GM10847 (cell line): ENCODE results near the gene MMP7.

Experiments used
- POLR2A ChIP-seq: IDR thresholded peaks from 2 replicates; pipeline ENCODE4 v1.6.1; 2011; ENCODE audit not compliant: insufficient read length; ENCODE audit errors: extremely low read depth

MMP7 gene

DNA sequence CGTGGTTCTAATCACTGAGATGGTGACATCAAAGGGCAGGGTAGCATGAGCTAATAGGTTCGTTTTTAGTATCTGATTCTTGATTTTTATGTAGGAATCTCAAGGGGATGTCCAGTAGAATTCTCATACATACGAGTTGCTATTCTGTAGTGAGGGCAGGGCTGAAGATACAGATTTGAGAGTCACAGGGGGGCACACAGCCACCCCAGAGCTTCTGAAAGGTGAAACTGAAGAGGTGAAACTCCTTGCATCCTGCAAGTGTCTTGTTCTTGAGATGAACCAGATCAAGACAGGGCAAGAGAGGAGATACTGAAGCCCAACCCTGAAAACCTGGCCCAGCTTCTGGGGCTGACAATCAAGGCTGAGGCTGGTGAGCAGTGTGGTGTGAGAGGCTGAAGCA is 42.3 kb downstream of the MMP7 start:
- no peak for TF ChIP-seq POLR2A

DNA sequence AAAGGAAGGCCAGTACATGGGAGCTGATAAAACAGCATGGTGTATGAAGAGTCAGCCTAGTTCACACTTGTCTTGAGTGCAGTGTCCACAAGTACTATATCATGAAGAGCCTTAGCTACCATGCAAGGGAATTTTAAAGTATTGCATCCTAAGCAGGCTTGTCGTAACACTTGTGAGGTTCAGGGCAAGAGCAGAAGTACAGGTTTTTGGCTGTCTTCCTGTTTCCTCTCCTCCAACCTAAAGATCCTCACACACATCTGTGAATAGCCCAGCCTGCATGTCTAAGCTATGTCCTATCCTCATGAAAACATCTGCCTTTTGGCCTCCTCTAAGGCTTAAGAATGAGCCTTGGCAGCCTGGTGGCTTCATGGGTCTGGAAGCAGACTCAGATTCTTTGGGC is 43.3 kb downstream of the MMP7 start:
- TF ChIP-seq POLR2A, result no peak

DNA sequence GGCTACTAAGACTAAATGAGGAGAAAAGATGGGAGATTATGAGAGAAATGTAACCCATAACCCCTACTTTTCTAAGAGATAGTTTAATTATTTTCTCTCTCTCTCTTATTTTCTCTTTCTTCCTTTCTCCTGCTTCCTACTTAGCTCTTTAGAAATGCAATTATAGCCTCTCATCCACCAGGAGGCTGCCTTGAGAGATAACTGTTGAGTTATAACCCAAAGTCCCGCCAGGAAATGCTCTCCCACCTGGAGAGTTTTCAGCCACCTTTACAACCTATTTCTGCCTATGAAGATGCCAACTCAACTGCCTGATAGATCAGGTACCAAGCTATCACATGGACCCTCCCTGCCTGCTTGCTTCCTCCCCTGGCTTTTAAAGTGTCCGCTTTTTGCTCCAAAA is 44.0 kb downstream of the MMP7 start:
- TF ChIP-seq POLR2A, result no peak

DNA sequence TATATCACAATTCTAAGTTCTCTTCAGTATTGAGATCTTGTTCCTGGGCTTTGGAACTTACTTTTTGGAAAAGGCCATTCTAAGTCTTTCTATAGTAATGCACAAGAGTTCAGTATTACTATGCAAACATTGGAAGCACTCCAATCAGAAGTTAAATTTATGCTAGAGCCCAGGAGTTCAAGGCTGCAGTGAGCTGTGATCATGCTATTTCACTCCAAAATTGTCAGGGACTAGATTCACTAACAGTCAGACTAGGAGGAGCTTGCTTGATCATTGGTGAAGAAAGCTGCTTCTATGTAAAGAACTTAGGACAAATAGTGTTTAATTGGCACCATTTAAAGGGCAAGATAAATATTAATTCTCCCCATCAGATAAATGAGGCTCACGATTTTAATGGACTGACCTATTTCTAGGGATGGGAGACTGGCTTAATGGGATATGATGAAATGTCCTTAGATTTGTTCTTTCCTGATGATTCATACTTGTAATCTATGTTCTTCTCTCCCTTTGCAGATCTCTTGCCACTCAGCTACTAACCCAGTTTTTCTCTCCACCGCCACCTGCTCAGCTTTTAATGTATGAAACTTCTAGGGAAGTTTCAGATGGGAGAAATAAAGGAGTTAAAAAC is 45.3 kb downstream of the MMP7 start:
- TF ChIP-seq POLR2A, result no peak

DNA sequence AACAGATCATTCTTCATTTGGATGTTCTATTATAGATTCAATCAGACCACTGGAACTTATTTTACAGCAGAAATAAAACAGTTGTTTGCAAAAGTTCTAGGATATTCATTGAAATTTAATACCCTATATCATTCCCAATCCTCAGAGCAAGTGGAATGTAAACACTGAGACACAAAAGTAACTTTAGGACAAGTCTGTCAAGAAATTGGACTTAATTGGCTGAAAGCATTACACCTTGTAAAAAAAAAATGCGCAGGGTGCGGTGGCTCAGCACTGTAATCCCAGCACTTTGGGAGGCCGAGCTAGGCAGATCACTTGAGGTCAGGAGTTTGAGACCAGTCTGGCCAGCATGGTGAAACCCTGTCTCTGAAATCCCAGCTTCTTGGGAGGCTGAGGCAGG is 48.1 kb downstream of the MMP7 start:
- TF ChIP-seq POLR2A, result no peak

DNA sequence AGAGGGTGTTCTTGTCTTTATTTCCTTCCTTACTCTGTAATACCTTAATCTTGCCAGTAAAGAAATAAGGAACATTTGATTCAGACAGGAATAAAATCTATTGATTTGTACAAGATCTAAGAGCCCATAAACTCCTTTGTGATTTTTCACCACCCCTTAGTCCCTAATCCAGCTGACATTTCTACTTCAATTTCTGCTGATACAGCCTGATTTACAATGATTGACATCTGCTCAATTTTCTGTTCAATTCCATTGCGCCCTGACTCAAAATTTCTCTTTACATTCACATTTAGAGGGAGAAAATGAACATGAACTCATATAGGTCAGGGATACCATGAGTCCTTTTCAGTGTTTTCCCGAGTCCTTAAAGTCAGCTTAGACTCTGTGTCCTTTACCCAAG is 50.8 kb downstream of the MMP7 start:
- no peak for TF ChIP-seq POLR2A

DNA sequence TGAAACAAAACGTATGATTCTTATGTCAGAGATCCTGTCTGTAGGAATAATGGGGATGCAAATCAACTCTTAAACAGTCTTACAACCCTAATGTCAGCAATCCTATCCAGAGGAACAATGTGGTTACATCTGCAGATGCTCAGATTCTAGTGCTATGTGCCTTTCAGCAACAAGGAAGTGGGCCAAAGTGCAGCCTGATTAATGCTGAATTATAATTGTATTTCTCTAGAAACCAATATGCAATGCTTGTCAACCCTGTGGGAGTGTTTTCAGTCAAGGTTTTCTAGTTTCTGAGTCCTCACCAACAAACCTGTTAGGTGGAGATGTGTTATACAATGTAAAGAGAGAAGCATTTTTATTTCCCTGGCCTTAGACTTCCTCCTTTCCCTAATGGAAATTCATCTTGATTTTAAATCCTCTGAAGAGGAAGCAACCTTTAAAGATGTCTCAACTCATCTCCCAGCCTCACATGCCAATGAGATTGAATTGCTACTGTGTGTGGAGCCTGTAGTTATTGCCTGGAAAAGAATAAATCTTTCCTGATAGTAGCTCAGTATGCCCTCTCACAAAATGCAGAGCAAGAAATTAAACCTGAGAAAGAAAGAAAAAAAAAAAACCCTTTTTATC is 51.8 kb downstream of the MMP7 start:
- no peak for TF ChIP-seq POLR2A

DNA sequence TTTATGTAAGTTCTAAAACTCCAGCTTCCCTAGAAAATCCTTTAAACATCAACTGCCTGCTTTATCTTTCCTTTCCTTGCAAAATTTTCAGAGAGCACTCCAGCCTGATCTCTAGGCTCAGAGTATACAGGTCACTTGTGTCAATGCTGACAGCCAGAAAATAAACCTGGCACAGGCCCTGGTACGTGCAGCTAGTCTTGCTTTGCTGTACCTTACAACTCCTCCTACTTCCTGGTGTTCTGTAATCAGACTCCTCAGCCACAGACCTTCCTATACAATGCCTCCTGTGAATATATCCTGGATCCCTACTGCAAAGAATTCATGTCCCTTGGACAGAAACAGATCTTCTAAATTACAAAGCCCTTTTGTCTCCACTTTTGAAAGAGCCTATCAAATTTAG is 53.7 kb downstream of the MMP7 start:
- TF ChIP-seq POLR2A, result no peak

DNA sequence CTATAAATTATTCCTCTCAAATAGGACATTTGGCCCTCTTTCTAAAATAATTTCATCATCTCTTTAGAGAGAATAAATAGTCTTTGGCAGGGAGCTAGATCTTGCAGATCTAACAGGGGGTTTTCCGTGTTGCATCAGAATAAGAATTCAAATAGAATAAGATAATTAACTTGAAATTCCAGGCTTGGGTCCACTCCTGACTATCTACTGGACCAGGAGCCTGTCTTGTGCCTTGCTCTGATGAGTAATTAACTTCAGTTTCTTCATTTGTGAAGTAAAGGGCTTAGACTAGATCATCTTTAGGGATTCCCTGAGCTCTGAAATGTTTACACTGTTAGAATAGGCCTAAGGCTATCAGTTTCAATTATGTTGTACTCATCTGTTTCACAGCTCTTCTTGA is 54.5 kb downstream of the MMP7 start:
- TF ChIP-seq POLR2A, result no peak

DNA sequence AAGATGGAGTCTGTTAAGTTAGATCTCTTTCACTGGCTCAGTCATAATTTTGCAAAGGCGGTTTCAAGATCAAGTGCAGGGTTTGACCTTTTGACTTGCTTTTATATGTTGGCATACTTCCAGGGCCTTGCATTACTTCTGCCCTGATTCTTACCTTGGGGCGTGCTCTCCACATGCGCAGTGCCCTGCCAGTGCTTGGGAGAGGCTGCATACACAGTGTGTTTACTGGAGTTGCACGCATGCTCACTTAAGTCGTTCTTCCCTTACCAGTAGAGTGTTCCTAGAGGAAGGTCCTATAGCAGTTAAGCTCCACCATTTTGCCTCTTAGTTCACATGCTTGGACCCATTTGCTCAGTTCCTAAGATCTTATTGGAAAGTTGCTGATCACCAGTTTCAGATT is 57.0 kb downstream of the MMP7 start:
- TF ChIP-seq POLR2A, result no peak

DNA sequence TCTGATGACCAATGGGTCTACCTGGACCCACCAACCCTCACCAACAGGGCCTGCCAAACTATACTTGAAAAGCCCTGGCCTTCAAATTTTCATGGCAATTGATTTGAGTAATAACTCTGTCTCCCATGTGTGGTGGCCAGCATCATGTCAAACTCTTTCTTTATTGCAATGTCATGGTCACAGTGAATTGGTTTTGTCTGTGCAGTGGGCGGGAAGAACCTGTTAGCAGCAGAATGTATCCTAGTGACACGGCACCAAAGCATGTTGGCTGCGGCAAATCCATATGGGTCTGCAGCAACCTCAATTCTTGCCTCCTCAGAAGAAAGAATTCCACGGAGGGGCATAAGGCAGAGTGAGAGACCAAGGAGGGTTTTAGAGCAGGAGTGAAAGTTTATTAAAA is 58.4 kb downstream of the MMP7 start:
- no peak for TF ChIP-seq POLR2A

DNA sequence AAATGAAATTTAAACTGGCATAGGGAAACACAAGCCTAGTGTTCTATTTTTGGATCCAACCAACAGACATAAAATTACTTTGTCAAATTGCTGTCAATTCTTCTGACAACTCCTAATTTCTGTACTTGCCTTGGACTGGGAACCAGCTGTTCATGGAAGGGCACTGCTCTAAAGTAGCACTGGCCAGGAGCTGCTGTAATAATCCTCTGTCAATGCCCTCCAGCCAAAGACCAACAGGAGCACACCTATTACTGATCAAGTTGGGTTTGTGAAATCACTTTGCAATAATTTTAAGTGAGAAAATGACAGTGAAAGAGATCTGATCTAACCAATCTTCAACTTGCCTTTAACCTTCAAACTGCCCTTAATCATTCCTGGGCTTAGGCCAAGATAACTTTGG is 59.1 kb downstream of the MMP7 start:
- TF ChIP-seq POLR2A, result no peak
